Endothelial cell of umbilical vein (primary cell): ENCODE measurements around the gene HSD17B8. TPM values are rescaled to one million over a fixed set of nuclear protein-coding genes. Genes with fewer than 3 reads are reported as not detected.

ENCODE experiments used
- BruUV-seq: library from RNA; stranded (reverse); fragments of 400-500 nt; replicated peaks from 2 replicates; lab custom pipeline; 2021; lab: Mats Ljungman, UMichigan
- CTCF ChIA-PET: fragments of 300-600, 350-600 bp; sonication (Branson Sonifier 250); formaldehyde crosslinking; loops from one replicate; lab custom pipeline; 2021; ENCODE audit warnings: antibody characterized with exemption, inconsistent platforms; lab: Charles Lee
- POLR2A ChIA-PET: fragments of 300-600, 350-600 bp; sonication (Branson Sonifier 250); formaldehyde crosslinking; loops from one replicate; lab custom pipeline; 2021; ENCODE audit warnings: antibody characterized with exemption, inconsistent platforms; lab: Charles Lee
- DNase-seq: peaks from one replicate; pipeline ENCODE4 v3.0.0-alpha.2; 2011; ENCODE audit warnings: low read depth, low spot score
- FAIRE-seq: peaks from 2 replicates; lab custom pipeline; 2011; peaks lifted over from hg19 to GRCh38; lab: Jason Lieb, UNC
- H2AFZ ChIP-seq: 2 replicates; pipeline ENCODE4 v1.6.0; 2012; ENCODE audit warnings: low read depth, low read length, control low read depth, inconsistent platforms
- H3K27ac ChIP-seq: 2 replicates; pipeline ENCODE4 v1.5.1; 2011; ENCODE audit warnings: low read depth, mild to moderate bottlenecking, control low read depth, low read length, moderate library complexity; ENCODE audit not compliant: insufficient read depth
- H3K27me3 ChIP-seq, 2 experiments: 2 replicates each; pipeline versions ENCODE4 v1.6.0 to v1.6.1; 2011; ENCODE audit warnings: low read length in 2 of 2, mixed read lengths in 1 of 2; ENCODE audit not compliant: control insufficient read depth in 2 of 2, insufficient read depth in 2 of 2
- H3K36me3 ChIP-seq, 2 experiments: 2 replicates in 1 of 2; 3 replicates in 1 of 2; pipeline ENCODE4 v1.5.1; 2011; ENCODE audit warnings: low read length in 2 of 2, mild to moderate bottlenecking in 1 of 2, moderate library complexity in 1 of 2; ENCODE audit not compliant: control insufficient read depth in 2 of 2, insufficient read depth in 2 of 2; ENCODE audit errors: extremely low read depth in 1 of 2
- H3K4me1 ChIP-seq: 3 replicates; pipeline ENCODE4 v1.5.1; 2011; ENCODE audit warnings: mild to moderate bottlenecking, low read length; ENCODE audit not compliant: control insufficient read depth, insufficient read depth; ENCODE audit errors: extremely low read depth
- H3K4me2 ChIP-seq: 2 replicates; pipeline ENCODE4 v1.6.1; 2011; ENCODE audit warnings: low read length, control low read depth, mixed read lengths; ENCODE audit not compliant: insufficient read depth
- H3K4me3 ChIP-seq, 3 experiments: fragments of 200-600 bp in 1 of 3; sonication (generic), shearing (Covaris generic) in 1 of 3; replicated peaks in 1 of 3; 2 replicates each; pipeline ENCODE4 v1.5.1; 2011 to 2016; ENCODE audit warnings: control low read depth in 3 of 3, low read length in 3 of 3, mild to moderate bottlenecking in 2 of 3, inconsistent platforms in 1 of 3, low read depth in 1 of 3, moderate library complexity in 1 of 3; ENCODE audit not compliant: insufficient read depth in 1 of 3
- H3K79me2 ChIP-seq: 2 replicates; pipeline ENCODE4 v1.6.0; 2012; ENCODE audit warnings: low read length, inconsistent platforms; ENCODE audit not compliant: control insufficient read depth, insufficient read depth
- H3K9ac ChIP-seq: replicated peaks from 2 replicates; pipeline ENCODE3; 2011; ENCODE audit warnings: low read length, control low read depth; ENCODE audit not compliant: insufficient read depth; ENCODE audit errors: extremely low read depth
- H3K9me1 ChIP-seq: replicated peaks from 3 replicates; pipeline ENCODE4 v1.6.0; 2011; ENCODE audit warnings: mild to moderate bottlenecking, low read length; ENCODE audit not compliant: control insufficient read depth, insufficient read depth; ENCODE audit errors: extremely low read depth
- H3K9me3 ChIP-seq: replicated peaks from 2 replicates; pipeline ENCODE4 v1.5.1; 2012; ENCODE audit warnings: low read length, inconsistent platforms; ENCODE audit not compliant: control insufficient read depth, insufficient read depth
- H4K20me1 ChIP-seq: replicated peaks from 2 replicates; pipeline ENCODE3; 2011; ENCODE audit warnings: mild to moderate bottlenecking, low read length; ENCODE audit not compliant: control insufficient read depth, insufficient read depth; ENCODE audit errors: extremely low read depth
- CTCF ChIP-seq, 2 donors: IDR thresholded peaks; 1 replicate in 1 of 2; 2 replicates in 1 of 2; pipeline ENCODE4 v1.5.1; 2011; ENCODE audit warnings: low read length in 2 of 2, mild to moderate bottlenecking in 2 of 2, moderate library complexity in 2 of 2, control low read depth in 1 of 2, inconsistent platforms in 1 of 2, low read depth in 1 of 2; ENCODE audit not compliant: insufficient read depth in 1 of 2; ENCODE audit errors: extremely low read depth in 1 of 2
- EZH2 ChIP-seq: IDR thresholded peaks from 2 replicates; pipeline ENCODE4 v1.6.1; 2012; ENCODE audit warnings: borderline replicate concordance, low read depth, mild to moderate bottlenecking, moderate library complexity, low read length, inconsistent platforms; ENCODE audit not compliant: severe bottlenecking
- FOS ChIP-seq: IDR thresholded peaks from 2 replicates; pipeline ENCODE4 v1.6.1; 2011; ENCODE audit warnings: mild to moderate bottlenecking, low read length, moderate library complexity, borderline replicate concordance; ENCODE audit not compliant: insufficient read depth
- GATA2 ChIP-seq: IDR thresholded peaks from 2 replicates; pipeline ENCODE4 v1.7.0; 2011; ENCODE audit warnings: low read depth, mild to moderate bottlenecking, moderate library complexity, mixed read lengths, low read length; ENCODE audit not compliant: insufficient read length, insufficient read depth
- MAX ChIP-seq: IDR thresholded peaks from 2 replicates; pipeline ENCODE4 v1.6.1; 2011; ENCODE audit not compliant: insufficient read depth, insufficient read length
- POLR2A ChIP-seq: IDR thresholded peaks from 2 replicates; pipeline ENCODE4 v1.6.1; 2012; ENCODE audit warnings: low read depth, mild to moderate bottlenecking, control low read depth, low read length
- POLR2AphosphoS5 ChIP-seq: IDR thresholded peaks from 2 replicates; pipeline ENCODE4 v1.6.1; 2012; ENCODE audit warnings: low read depth, mild to moderate bottlenecking, control low read depth, low read length, moderate library complexity; ENCODE audit not compliant: insufficient read depth
- dilution Hi-C: fragments of 300-500 bp; cut with MboI; formaldehyde crosslinking; loops from one replicate; pipeline ENCODE4 v1.15.0; 2019; ENCODE audit warnings: low sequenced_read_pairs; ENCODE audit not compliant: extremely low pct_ligation_motif_present
- intact Hi-C: fragments of 100-400 bp; cut with micrococcal nuclease; formaldehyde crosslinking; loops from one replicate; pipeline ENCODE4 v1.10.0; 2022
- polyA plus RNA-seq, 4 experiments: library from polyadenylated mRNA; depleted of rRNA in 3 of 4; stranded (reverse) in 3 of 4; unstranded in 1 of 4; fragments of >200 nt; gene quantifications; 2 replicates each; pipeline versions ENCODE4 v1.2.1 to v1.2.3, GENCODE V29; 2011 to 2012; ENCODE audit warnings: missing spikeins in 1 of 4
- total RNA-seq: library from RNA; stranded (reverse); gene quantifications from 2 replicates; pipeline ENCODE4 v1.2.3, GENCODE V29; 2021

The HSD17B8 gene
- total and polyA plus RNA-seq, 2 donors (not counting 3 experiments of a cell fraction or from before 2014, with no cell fraction given), result 4.0 to 8.2 TPM

GRCh38 chr6:33200219-33201146 lies 4.0 kb upstream of the HSD17B8 start, which contains the start of the genes RXRB and SLC39A7:
TSS of gene RXRB (minus strand) at chr6:33200665. CDS start at chr6:33200476, 189 bp downstream.
TSS of gene SLC39A7 (plus strand) at chr6:33200867. CDS start at chr6:33201246, 379 bp downstream.
- H4K20me1 ChIP-seq, result no peaks in the 10 kb centered on the region
- no peaks in the 10 kb centered on the region for H3K9me3 ChIP-seq
- dilution Hi-C loops (no loop called here), intact Hi-C loops (loop anchor here (1.0 to 5.0 kb wide), 5 partner anchors 49 to 228 kb away; partner anchors contain the start of genes RPS18 and TAPBP)
- H3K36me3 ChIP-seq, result peaks cover 12 to 28% of the 10 kb centered on the region in 2 experiments
- FAIRE-seq, result peak; percentile 99
- peak; percentile 100 for DNase-seq
- H3K4me2 ChIP-seq, result peak within 1 kb of the TSS; percentile 95
- peak within 1 kb of the TSS; percentile 99 for H3K9ac ChIP-seq
- no TSS peak for BruUV-seq
- ChIA-PET POLR2A (no interaction called here), CTCF (interaction anchor here (1.3 kb wide), 1 partner anchor 39 kb away, joined by 4 read pairs; no protein-coding TSS in a partner anchor)
- peak within 1 kb of the TSS; percentile 75 to 92 (median 76) for H3K4me3 ChIP-seq
- TF ChIP-seq POLR2A, result peak; percentile 77
- TF ChIP-seq CTCF (IDR thresholded peaks at IDR 0.05; ENCODE audit: extremely low read depth in 1 of 2, insufficient read depth in 1 of 2, low read depth in 1 of 2, low read length in 2 of 2), result no peak
- no peak for TF ChIP-seq MAX
- no peak for TF ChIP-seq GATA2
- TF ChIP-seq FOS, result no peak
- peak; percentile 38 for TF ChIP-seq POLR2AphosphoS5
- no peak for TF ChIP-seq EZH2
- H3K9me1 ChIP-seq, result no peaks in the 10 kb centered on the region
- peaks cover 30% of the 10 kb centered on the region for H3K4me1 ChIP-seq
- no peaks in the 10 kb centered on the region for H3K27me3 ChIP-seq
- H2AFZ ChIP-seq, result peak within 1 kb of the TSS; percentile 84
- peaks cover 40% of the 10 kb centered on the region for H3K79me2 ChIP-seq
- peak within 1 kb of the TSS; percentile 95 for H3K27ac ChIP-seq
